NCI-H2196 treated with DMSO at 0.1 percent for 48 hours (cell line): ENCODE measurements around the gene SMIM5.
"Not testable (repeated sequence)": the region's sequence is repeated elsewhere in the genome, so short reads cannot be mapped to it uniquely, and the experiment has no call there.

Experiments
- DNase-seq: peaks from one replicate; lab custom pipeline; 2025; ENCODE audit not compliant: unreplicated experiment; lab: John Stamatoyannopoulos, UW

Gene SMIM5

DNA sequence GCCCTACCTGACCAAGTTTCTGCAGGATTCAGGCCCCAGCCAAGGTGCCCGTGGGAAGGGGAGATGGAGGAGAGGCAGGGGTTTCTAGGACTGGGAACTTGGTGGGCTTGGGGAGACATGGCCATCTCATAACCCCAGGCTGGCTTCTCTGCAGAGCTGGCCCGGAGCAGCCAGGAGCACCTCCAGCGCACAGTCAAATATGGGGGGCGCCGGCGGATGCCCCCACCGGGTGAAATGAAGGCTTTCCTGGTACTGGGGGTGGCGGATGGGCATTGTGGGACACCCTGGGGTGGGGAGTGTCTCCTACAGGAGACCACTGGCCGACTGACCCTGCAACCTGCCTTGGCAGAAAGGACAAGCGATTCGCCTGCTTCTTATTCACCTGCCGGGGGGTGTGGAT lies 9.2 kb upstream of the SMIM5 start:
- no peak for DNase-seq

DNA sequence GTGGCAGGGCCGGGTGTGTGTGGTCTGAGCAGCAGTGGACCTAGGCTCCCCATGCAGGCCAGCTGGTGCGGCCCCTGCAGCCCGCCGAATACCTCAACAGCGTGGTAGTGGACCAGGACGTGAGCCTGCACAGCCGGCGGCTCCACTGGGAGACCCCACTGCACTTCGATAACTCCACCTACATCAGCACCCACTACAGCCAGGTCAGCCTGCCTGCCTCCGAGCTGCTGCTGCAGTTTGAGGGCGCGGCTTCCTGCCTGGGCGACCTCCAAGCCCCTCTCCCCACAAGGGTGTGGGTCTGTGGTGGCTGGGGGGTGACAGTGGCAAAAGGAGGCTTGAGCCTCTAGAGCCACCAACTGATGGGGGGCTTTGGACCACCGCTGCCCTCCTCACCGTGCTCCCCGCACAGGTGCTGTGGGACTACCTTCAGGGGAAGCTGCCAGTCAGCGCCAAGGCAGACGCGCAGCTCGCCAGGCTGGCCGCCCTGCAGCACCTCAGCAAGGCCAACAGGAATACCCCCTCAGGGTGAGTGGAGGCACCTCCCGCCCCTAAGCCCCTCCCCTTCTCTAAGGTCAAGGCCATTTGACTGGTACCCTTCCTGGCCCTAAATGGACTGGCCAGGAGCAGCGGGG lies 8.4 kb upstream of the SMIM5 start:
- DNase-seq, result no peak

GRCh38 chr17:75625813-75626486 lies 7.3 kb upstream of the SMIM5 start:
- no peak for DNase-seq

GRCh38 chr17:75626496-75627038 lies 6.7 kb upstream of the SMIM5 start:
- no peak for DNase-seq

DNA sequence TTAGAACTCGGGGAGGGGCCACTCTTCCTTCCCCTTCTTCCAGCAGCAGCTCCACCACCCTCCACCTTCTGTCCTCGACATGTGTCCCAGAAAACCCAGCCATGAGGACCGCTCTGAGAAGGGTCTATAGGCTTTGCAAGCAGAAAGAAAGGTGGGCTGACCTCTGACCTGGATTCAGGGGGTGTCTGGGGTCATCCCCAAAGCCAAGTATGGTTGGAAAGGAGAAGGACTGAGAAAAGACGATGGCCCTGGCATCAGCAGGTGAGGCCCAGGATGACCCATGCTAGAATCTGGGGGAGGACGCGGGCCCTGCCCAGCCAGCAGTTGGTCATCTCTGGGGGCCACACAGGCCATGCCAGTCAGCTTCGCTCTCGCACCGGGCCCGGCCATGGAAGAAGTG lies 6.1 kb upstream of the SMIM5 start:
- DNase-seq, result no peak

DNA sequence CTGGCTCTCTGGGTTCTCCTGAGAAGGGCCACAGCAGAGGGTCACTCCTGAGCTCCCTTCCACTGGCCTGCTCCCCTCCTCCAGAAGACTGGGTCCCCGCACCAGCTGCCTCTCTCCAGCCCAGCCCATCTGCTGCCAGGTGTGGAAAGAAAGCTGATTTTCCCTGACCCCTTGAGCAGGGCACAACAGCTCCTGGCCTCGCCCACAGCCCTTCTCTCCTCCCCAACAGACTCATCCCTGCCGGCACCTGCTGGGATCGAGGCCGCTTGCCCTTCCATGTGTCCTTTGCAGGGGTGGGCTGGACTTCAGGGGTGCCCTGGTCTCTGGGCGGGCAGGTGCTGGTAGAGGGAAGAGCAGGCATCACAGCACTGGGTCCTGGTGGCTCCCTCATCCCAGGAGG lies 4.8 kb upstream of the SMIM5 start:
- no peak for DNase-seq

DNA sequence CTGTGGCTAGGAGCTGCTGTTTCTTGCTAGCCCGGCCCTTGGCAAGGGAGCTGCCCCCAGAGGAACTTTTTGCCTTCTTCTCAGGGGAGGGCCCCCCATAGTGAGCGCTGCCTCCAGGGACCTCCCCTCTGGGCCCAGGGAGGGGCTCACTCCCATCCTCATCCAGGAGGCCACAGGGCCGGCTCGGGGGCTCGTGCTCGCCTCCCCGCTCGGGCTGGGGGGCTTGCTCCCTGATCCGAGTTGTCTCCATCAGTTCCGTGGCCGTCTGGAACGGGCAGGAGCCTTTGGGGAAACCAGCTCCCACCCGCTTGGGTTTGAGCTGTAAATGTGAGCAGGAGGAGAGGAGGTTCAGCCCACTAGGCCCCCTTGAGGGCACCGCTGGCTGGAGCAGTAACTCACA lies 4.1 kb upstream of the SMIM5 start:
- no peak for DNase-seq

GRCh38 chr17:75630071-75630917 lies 2.9 kb upstream of the SMIM5 start:
- no peak for DNase-seq

DNA sequence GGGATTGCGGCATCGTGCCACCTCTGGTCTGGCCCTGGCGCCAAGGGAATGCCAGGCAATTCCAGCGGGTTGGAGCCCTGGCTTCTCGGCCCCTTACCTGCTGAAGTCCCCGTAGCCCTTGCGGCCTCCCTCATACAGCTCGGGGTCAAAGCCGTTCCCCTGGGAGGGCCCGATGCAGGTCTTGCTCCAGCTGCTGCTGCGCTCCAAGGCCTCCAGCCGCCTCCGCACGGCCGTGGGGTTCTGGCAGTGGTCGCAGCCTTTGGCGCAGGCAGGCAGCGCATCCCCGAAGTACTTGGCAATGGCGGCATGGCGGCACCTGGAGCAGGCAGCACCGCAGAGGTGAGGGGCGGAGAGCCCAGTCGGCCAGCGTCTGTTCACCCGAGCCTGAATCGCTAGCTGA lies 1.9 kb upstream of the SMIM5 start:
- DNase-seq, result no peak

DNA sequence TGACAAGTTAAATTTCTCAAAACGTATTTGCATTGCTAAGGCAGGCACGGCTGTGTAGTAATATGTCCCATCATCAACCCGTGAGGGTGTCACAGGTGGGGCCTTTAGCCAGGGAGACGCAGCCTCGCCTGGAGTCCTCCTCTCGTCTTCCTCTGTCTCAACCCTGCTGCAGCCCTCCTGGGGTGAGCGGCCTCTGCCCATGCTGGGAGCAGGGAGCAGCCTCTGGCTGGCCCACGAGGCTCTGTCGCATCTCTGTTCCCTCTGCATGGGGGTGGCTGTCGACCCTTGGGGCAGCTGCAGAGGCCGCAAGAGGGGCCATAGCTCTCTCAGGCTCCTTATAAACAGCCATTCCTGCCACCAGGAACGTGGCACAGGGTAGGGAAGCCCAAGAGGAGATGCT lies 806 bp upstream of the SMIM5 start:
- DNase-seq, result no peak

GRCh38 chr17:75633486-75634375 lies 497 bp downstream of the SMIM5 start:
- DNase-seq, result peak; percentile 80

GRCh38 chr17:75634376-75634740 lies 1.1 kb downstream of the SMIM5 start:
- DNase-seq, result no peak

GRCh38 chr17:75634754-75635609 lies 1.7 kb downstream of the SMIM5 start:
- no peak for DNase-seq

GRCh38 chr17:75635610-75636202 lies 2.5 kb downstream of the SMIM5 start:
- no peak for DNase-seq

DNA sequence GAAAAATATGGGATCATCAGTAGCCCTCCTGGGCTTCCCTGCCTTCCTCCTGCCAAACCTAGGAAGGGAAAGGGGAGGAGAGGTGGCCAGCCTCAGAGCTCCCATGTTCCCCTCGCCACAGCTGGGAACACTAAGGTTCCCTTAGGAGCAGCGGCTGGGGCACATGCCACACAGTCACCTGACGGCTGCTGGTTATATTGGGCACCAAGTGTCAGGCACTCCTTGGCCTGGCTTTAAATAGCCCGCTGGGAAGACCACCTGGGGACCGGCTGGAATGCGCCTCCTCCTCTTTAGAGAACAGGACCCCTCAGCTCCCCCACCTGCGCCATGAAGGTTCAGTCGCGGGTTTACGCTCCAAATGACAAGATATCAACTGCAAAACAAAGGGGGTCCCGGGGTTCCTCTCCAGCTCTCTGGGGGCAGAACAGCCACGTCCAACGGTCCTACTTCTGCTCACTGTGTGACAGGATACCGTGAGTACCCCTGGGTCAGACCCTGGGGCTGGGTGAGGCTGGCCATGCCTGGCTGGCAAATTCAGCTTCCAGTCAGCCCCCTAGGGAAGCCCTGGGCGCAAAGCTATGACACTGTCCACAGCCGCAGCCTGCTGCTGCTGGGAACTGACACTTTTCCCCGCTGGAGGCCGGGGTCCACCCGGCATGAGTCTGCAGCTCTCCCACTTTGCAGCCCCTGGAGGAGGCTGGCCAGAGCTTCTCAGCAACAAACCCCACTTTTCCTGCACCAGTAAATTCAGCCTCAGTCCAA lies 3.3 kb downstream of the SMIM5 start:
- DNase-seq, result no peak

GRCh38 chr17:75637143-75637538 lies 3.9 kb downstream of the SMIM5 start:
- DNase-seq, result no peak

DNA sequence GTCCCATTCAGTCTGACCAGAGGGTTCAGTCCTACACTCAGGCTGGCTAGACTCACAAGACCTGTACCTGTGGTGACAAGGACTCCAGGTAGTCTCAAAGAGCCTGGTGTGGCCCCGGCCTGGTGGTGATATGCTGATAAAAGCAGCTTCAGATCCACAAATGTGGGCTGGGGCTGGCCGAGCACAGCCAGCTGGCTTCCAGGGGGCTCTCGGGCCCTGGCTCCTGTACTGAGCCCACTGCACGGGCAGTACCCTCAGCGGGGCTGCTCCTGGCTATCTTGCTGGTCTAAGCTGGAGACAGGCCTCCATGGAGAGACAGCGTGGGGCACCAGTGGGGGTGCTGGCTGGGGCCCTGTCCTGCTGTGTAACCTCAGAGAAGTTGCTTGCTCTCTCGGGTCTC lies 4.3 kb downstream of the SMIM5 start:
- DNase-seq, result no peak

GRCh38 chr17:75638039-75638438 lies 4.8 kb downstream of the SMIM5 start:
- not testable (repeated sequence) for DNase-seq

DNA sequence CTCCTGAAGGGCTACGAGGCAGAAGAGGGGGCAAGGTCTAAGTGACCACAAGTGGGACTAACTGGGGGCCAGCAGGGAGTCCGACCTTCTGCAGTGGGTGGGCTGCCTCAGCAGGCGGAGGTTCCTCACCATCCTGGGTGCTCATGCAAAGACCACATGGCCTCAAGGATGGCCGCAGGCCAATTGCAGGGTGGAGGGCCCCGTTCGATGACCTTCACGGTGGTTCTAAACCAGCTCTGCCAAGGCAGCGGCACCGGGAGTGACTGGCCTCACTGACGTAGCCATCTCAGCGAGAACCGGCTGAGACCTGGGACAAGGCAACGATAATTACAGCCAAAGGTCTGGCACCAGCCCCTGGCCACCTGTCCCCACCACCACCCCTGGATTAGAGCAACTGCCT lies 5.7 kb downstream of the SMIM5 start:
- DNase-seq, result no peak
